Endothelial cell of umbilical vein (primary cell): ENCODE results near the gene MMP1. TPM values are rescaled to one million over a fixed set of nuclear protein-coding genes. Genes with fewer than 3 reads are reported as not detected.

ENCODE experiments used
- BruUV-seq: library from RNA; stranded (reverse); fragments of 400-500 nt; replicated peaks from 2 replicates; lab custom pipeline; 2021; lab: Mats Ljungman, UMichigan
- CTCF ChIA-PET: fragments of 300-600, 350-600 bp; sonication (Branson Sonifier 250); formaldehyde crosslinking; loops from one replicate; lab custom pipeline; 2021; ENCODE audit warnings: antibody characterized with exemption, inconsistent platforms; lab: Charles Lee
- POLR2A ChIA-PET: fragments of 300-600, 350-600 bp; sonication (Branson Sonifier 250); formaldehyde crosslinking; loops from one replicate; lab custom pipeline; 2021; ENCODE audit warnings: antibody characterized with exemption, inconsistent platforms; lab: Charles Lee
- DNase-seq: peaks from one replicate; pipeline ENCODE4 v3.0.0-alpha.2; 2011; ENCODE audit warnings: low read depth, low spot score
- FAIRE-seq: peaks from 2 replicates; lab custom pipeline; 2011; peaks lifted over from hg19 to GRCh38; lab: Jason Lieb, UNC
- H2AFZ ChIP-seq: 2 replicates; pipeline ENCODE4 v1.6.0; 2012; ENCODE audit warnings: low read depth, low read length, control low read depth, inconsistent platforms
- H3K27ac ChIP-seq: 2 replicates; pipeline ENCODE4 v1.5.1; 2011; ENCODE audit warnings: low read depth, mild to moderate bottlenecking, control low read depth, low read length, moderate library complexity; ENCODE audit not compliant: insufficient read depth
- H3K27me3 ChIP-seq, 2 experiments: 2 replicates each; pipeline versions ENCODE4 v1.6.0 to v1.6.1; 2011; ENCODE audit warnings: low read length in 2 of 2, mixed read lengths in 1 of 2; ENCODE audit not compliant: control insufficient read depth in 2 of 2, insufficient read depth in 2 of 2
- H3K36me3 ChIP-seq, 2 experiments: 2 replicates in 1 of 2; 3 replicates in 1 of 2; pipeline ENCODE4 v1.5.1; 2011; ENCODE audit warnings: low read length in 2 of 2, mild to moderate bottlenecking in 1 of 2, moderate library complexity in 1 of 2; ENCODE audit not compliant: control insufficient read depth in 2 of 2, insufficient read depth in 2 of 2; ENCODE audit errors: extremely low read depth in 1 of 2
- H3K4me1 ChIP-seq: 3 replicates; pipeline ENCODE4 v1.5.1; 2011; ENCODE audit warnings: mild to moderate bottlenecking, low read length; ENCODE audit not compliant: control insufficient read depth, insufficient read depth; ENCODE audit errors: extremely low read depth
- H3K4me2 ChIP-seq: 2 replicates; pipeline ENCODE4 v1.6.1; 2011; ENCODE audit warnings: low read length, control low read depth, mixed read lengths; ENCODE audit not compliant: insufficient read depth
- H3K4me3 ChIP-seq, 3 experiments: fragments of 200-600 bp in 1 of 3; sonication (generic), shearing (Covaris generic) in 1 of 3; replicated peaks in 1 of 3; 2 replicates each; pipeline ENCODE4 v1.5.1; 2011 to 2016; ENCODE audit warnings: control low read depth in 3 of 3, low read length in 3 of 3, mild to moderate bottlenecking in 2 of 3, inconsistent platforms in 1 of 3, low read depth in 1 of 3, moderate library complexity in 1 of 3; ENCODE audit not compliant: insufficient read depth in 1 of 3
- H3K79me2 ChIP-seq: 2 replicates; pipeline ENCODE4 v1.6.0; 2012; ENCODE audit warnings: low read length, inconsistent platforms; ENCODE audit not compliant: control insufficient read depth, insufficient read depth
- H3K9ac ChIP-seq: replicated peaks from 2 replicates; pipeline ENCODE3; 2011; ENCODE audit warnings: low read length, control low read depth; ENCODE audit not compliant: insufficient read depth; ENCODE audit errors: extremely low read depth
- H3K9me1 ChIP-seq: replicated peaks from 3 replicates; pipeline ENCODE4 v1.6.0; 2011; ENCODE audit warnings: mild to moderate bottlenecking, low read length; ENCODE audit not compliant: control insufficient read depth, insufficient read depth; ENCODE audit errors: extremely low read depth
- H3K9me3 ChIP-seq: replicated peaks from 2 replicates; pipeline ENCODE4 v1.5.1; 2012; ENCODE audit warnings: low read length, inconsistent platforms; ENCODE audit not compliant: control insufficient read depth, insufficient read depth
- H4K20me1 ChIP-seq: replicated peaks from 2 replicates; pipeline ENCODE3; 2011; ENCODE audit warnings: mild to moderate bottlenecking, low read length; ENCODE audit not compliant: control insufficient read depth, insufficient read depth; ENCODE audit errors: extremely low read depth
- FOS ChIP-seq: IDR thresholded peaks from 2 replicates; pipeline ENCODE4 v1.6.1; 2011; ENCODE audit warnings: mild to moderate bottlenecking, low read length, moderate library complexity, borderline replicate concordance; ENCODE audit not compliant: insufficient read depth
- JUN ChIP-seq: IDR thresholded peaks from 2 replicates; pipeline ENCODE4 v1.6.1; 2011; ENCODE audit warnings: borderline replicate concordance, low read depth; ENCODE audit not compliant: insufficient read length, insufficient read depth
- MYC ChIP-seq: IDR thresholded peaks from one replicate; pipeline ENCODE4 v1.6.1; 2011; ENCODE audit warnings: mild to moderate bottlenecking, low read depth, low read length
- POLR2AphosphoS5 ChIP-seq: IDR thresholded peaks from 2 replicates; pipeline ENCODE4 v1.6.1; 2012; ENCODE audit warnings: low read depth, mild to moderate bottlenecking, control low read depth, low read length, moderate library complexity; ENCODE audit not compliant: insufficient read depth
- dilution Hi-C: fragments of 300-500 bp; cut with MboI; formaldehyde crosslinking; loops from one replicate; pipeline ENCODE4 v1.15.0; 2019; ENCODE audit warnings: low sequenced_read_pairs; ENCODE audit not compliant: extremely low pct_ligation_motif_present
- intact Hi-C: fragments of 100-400 bp; cut with micrococcal nuclease; formaldehyde crosslinking; loops from one replicate; pipeline ENCODE4 v1.10.0; 2022
- polyA plus RNA-seq, 4 experiments: library from polyadenylated mRNA; depleted of rRNA in 3 of 4; stranded (reverse) in 3 of 4; unstranded in 1 of 4; fragments of >200 nt; gene quantifications; 2 replicates each; pipeline versions ENCODE4 v1.2.1 to v1.2.3, GENCODE V29; 2011 to 2012; ENCODE audit warnings: missing spikeins in 1 of 4
- total RNA-seq: library from RNA; stranded (reverse); gene quantifications from 2 replicates; pipeline ENCODE4 v1.2.3, GENCODE V29; 2021
- TF ChIP-seq, protein P1 (sequence below), 2 donors: IDR thresholded peaks; 1 replicate in 1 of 2; 2 replicates in 1 of 2; pipeline ENCODE4 v1.5.1; 2011; ENCODE audit warnings: low read length in 2 of 2, mild to moderate bottlenecking in 2 of 2, moderate library complexity in 2 of 2, control low read depth in 1 of 2, inconsistent platforms in 1 of 2, low read depth in 1 of 2; ENCODE audit not compliant: insufficient read depth in 1 of 2; ENCODE audit errors: extremely low read depth in 1 of 2

Gene MMP1
- total and polyA plus RNA-seq, 2 donors (not counting 3 experiments of a cell fraction or from before 2014, with no cell fraction given) = 1.4 to 1,694 TPM

DNA sequence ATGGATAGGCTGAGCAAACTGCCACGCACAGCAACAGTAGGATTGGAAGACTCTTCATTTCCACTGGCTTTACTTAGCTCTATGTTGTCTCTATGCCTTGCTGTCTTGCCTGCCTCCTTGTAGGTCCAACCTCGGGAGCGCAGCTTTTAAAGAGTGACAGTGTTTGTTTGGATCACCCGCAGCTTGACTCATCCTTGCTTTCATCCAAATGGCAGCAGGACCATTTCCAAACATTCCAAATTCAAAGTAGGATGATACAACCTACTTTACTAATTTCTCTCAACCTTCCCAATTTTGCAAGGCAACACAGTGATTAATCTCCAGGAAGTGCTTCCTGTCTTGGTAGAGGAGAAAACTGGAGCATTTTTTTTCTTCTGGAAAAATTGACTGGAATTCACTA, 45.5 kb upstream of the MMP1 start, which contains the start of gene MMP3:
MMP3 (minus strand) TSS at position 121 of the 400 bp plus-strand sequence; CDS start at position 58, 63 bp downstream.
- FAIRE-seq (no peak), DNase-seq (no peak)
- Histone ChIP-seq H3K9ac (no peak within 1 kb of the TSS), H3K36me3 (no peaks in the 10 kb centered on the region), H3K27ac (no peak within 1 kb of the TSS), H3K27me3 (peaks cover 6 to 8% of the 10 kb centered on the region in 2 experiments), H3K4me3 (no peak within 1 kb of the TSS), H2AFZ (no peak within 1 kb of the TSS), H3K4me2 (no peak within 1 kb of the TSS), H3K79me2 (no peaks in the 10 kb centered on the region), H3K4me1 (no peaks in the 10 kb centered on the region), H3K9me3 (no peaks in the 10 kb centered on the region), H3K9me1 (no peaks in the 10 kb centered on the region), H4K20me1 (no peaks in the 10 kb centered on the region)
- CTCF ChIA-PET = interaction anchor here (1.1 to 1.7 kb wide), 2 partner anchors 12 to 18 kb away, joined by 5 to 8 read pairs; no protein-coding TSS in a partner anchor
- TF ChIP-seq MYC = no peak
- TF ChIP-seq FOS = no peak
- TF ChIP-seq JUN = no peak
- POLR2A ChIA-PET = no interaction called here
- intact Hi-C loops = no loop called here
- no TSS peak for BruUV-seq
- dilution Hi-C loops = no loop called here

DNA sequence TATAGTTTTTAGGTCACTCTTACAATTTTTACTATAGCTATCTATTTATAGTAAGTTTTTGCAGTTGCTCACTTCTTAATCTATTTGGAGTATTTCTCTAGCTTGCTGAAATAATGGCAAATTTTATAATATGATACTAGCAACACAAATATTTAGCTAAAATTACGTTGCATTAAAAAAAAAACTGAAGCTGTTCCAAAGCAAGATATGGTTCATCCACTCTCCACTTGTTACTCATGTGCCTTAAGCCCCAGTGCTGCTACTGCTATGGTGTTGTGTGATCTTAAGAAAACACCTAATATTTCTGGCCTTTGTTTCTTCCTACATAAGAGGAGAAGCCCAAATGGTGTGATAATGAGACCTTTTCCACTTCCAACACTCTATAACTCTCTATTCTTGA, 45.0 kb upstream of the MMP1 start:
- TF ChIP-seq, protein P1, sequence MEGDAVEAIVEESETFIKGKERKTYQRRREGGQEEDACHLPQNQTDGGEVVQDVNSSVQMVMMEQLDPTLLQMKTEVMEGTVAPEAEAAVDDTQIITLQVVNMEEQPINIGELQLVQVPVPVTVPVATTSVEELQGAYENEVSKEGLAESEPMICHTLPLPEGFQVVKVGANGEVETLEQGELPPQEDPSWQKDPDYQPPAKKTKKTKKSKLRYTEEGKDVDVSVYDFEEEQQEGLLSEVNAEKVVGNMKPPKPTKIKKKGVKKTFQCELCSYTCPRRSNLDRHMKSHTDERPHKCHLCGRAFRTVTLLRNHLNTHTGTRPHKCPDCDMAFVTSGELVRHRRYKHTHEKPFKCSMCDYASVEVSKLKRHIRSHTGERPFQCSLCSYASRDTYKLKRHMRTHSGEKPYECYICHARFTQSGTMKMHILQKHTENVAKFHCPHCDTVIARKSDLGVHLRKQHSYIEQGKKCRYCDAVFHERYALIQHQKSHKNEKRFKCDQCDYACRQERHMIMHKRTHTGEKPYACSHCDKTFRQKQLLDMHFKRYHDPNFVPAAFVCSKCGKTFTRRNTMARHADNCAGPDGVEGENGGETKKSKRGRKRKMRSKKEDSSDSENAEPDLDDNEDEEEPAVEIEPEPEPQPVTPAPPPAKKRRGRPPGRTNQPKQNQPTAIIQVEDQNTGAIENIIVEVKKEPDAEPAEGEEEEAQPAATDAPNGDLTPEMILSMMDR (IDR thresholded peaks at IDR 0.05; ENCODE audit: extremely low read depth in 1 of 2, insufficient read depth in 1 of 2, low read depth in 1 of 2, low read length in 2 of 2) = no peak
- TF ChIP-seq MYC (no peak), JUN (no peak), POLR2AphosphoS5 (no peak)
- ChIA-PET POLR2A (no interaction called here), CTCF (interaction anchor here (1.1 to 1.7 kb wide), 2 partner anchors 12 to 18 kb away, joined by 5 to 8 read pairs; no protein-coding TSS in a partner anchor)
- no TSS peak for BruUV-seq
- no peaks in the 10 kb centered on the region for H3K9me3 ChIP-seq
- H3K9ac ChIP-seq = no peak overlapping the region
- H4K20me1 ChIP-seq = no peaks in the 10 kb centered on the region
- H2AFZ ChIP-seq = no peak overlapping the region
- H3K4me2 ChIP-seq = no peak overlapping the region
- no peaks in the 10 kb centered on the region for H3K9me1 ChIP-seq
- H3K4me1 ChIP-seq = no peaks in the 10 kb centered on the region
- H3K79me2 ChIP-seq = no peaks in the 10 kb centered on the region
- FAIRE-seq (no peak), DNase-seq (no peak)
- dilution Hi-C loops (no loop called here), intact Hi-C loops (no loop called here)
- peaks cover 8 to 9% of the 10 kb centered on the region in 2 experiments for H3K27me3 ChIP-seq
- H3K36me3 ChIP-seq = no peaks in the 10 kb centered on the region
- no peak overlapping the region for H3K27ac ChIP-seq
- no peak overlapping the region for H3K4me3 ChIP-seq
